Muscle of back (tissue), 11 donors: ENCODE results near the gene BCAN. TPM values are rescaled to one million over a fixed set of nuclear protein-coding genes. Genes with fewer than 3 reads are reported as not detected.
"Not testable (repeated sequence)": the region's sequence is repeated elsewhere in the genome, so short reads cannot be mapped to it uniquely, and the experiment has no call there.

Experiments used
- DNase-seq, 3 donors: peaks; one replicate each; pipeline versions ENCODE4 v3.0.0 to v3.0.0-alpha.2; 2013
- polyA plus RNA-seq, 10 donors: library from polyadenylated mRNA; unstranded; fragments of 120-200 nt; gene quantifications; one replicate each; pipeline ENCODE4 v1.2.1, GENCODE V29; 2013; ENCODE audit not compliant: insufficient read length in 10 of 10

Gene BCAN
- polyA plus RNA-seq, 10 donors = 1.7 to 5.7 (median 2.1) TPM

GRCh38 chr1:156612666-156613065, 29.3 kb upstream of the BCAN start:
- DNase-seq = no peak

GRCh38 chr1:156615946-156616345, 26.0 kb upstream of the BCAN start:
- no peak for DNase-seq

- DNase-seq = peak in 2 of 3 donors; percentile 17 to 55
Observed at GRCh38 chr1:156616463-156616862, 25.5 kb upstream of the BCAN start.

GRCh38 chr1:156618853-156619581, 22.9 kb upstream of the BCAN start, which contains the start of gene HAPLN2:
TSS of gene HAPLN2 (plus strand) at chr1:156619415. CDS start at chr1:156623491, 4,076 bp downstream.
- DNase-seq = no peak

- no peak for DNase-seq
Observed at GRCh38 chr1:156619582-156619955, 22.3 kb upstream of the BCAN start.

- DNase-seq = no peak
Observed at GRCh38 chr1:156622581-156623297, 19.2 kb upstream of the BCAN start.

GRCh38 chr1:156623946-156624813, 17.7 kb upstream of the BCAN start:
- DNase-seq = peak in 1 of 3 donors; percentile 63

GRCh38 chr1:156624814-156625435, 17.0 kb upstream of the BCAN start:
- peak in 1 of 3 donors; percentile 25 for DNase-seq

- DNase-seq = peak; percentile 14 to 73 (median 67)
Observed at GRCh38 chr1:156625436-156626078, 16.4 kb upstream of the BCAN start.

- no peak for DNase-seq
Observed at GRCh38 chr1:156626079-156626438, 15.9 kb upstream of the BCAN start.

GRCh38 chr1:156627313-156627880, 14.5 kb upstream of the BCAN start:
- no peak for DNase-seq

GRCh38 chr1:156629823-156630449, 12.0 kb upstream of the BCAN start:
- DNase-seq = no peak

- DNase-seq = not testable (repeated sequence)
Observed at GRCh38 chr1:156631152-156631551, 10.8 kb upstream of the BCAN start.

- DNase-seq = no peak
Observed at GRCh38 chr1:156632355-156632754, 9.6 kb upstream of the BCAN start.

GRCh38 chr1:156638189-156638985, 3.5 kb upstream of the BCAN start:
- DNase-seq = no peak

GRCh38 chr1:156639601-156640101, 2.3 kb upstream of the BCAN start:
- DNase-seq = no peak

- DNase-seq = no peak
Observed at GRCh38 chr1:156640842-156641706, 843 bp upstream of the BCAN start.
